IPS-18a (cell line): Measurements from ENCODE around the gene RASSF6.
A peak's percentile ranks its signal among the peaks of the same experiment; 100 is the strongest.

Experiments
- H3K27ac ChIP-seq: one replicate; pipeline ENCODE4 v1.5.1; 2013; ENCODE audit warnings: low read length
- H3K27me3 ChIP-seq: one replicate; pipeline ENCODE4 v1.6.1; 2013; ENCODE audit warnings: mild to moderate bottlenecking, low read length; ENCODE audit not compliant: control insufficient read depth, insufficient read depth
- H3K36me3 ChIP-seq: one replicate; pipeline ENCODE4 v1.6.1; 2013; ENCODE audit warnings: low read depth, low read length; ENCODE audit not compliant: control insufficient read depth
- H3K4me1 ChIP-seq: one replicate; pipeline ENCODE4 v1.6.1; 2013; ENCODE audit warnings: low read depth, low read length; ENCODE audit not compliant: control insufficient read depth
- H3K4me3 ChIP-seq: one replicate; pipeline ENCODE4 v1.5.1; 2013; ENCODE audit warnings: low read length
- H3K9ac ChIP-seq: one replicate; pipeline ENCODE4 v1.6.1; 2013; ENCODE audit warnings: mild to moderate bottlenecking, low read length, moderate library complexity
- H3K9me3 ChIP-seq: one replicate; pipeline ENCODE4 v1.6.1; 2013; ENCODE audit warnings: low read depth, low read length; ENCODE audit not compliant: control insufficient read depth

Gene RASSF6

GRCh38 chr4:73589887-73590801 lies 30.1 kb downstream of the RASSF6 start:
- no peaks in the 10 kb centered on the region for H3K27me3 ChIP-seq
- H3K27ac ChIP-seq = no peak overlapping the region
- no peak overlapping the region for H3K9ac ChIP-seq
- H3K36me3 ChIP-seq = no peaks in the 10 kb centered on the region
- no peak overlapping the region for H3K4me3 ChIP-seq
- peaks cover 1% of the 10 kb centered on the region for H3K4me1 ChIP-seq
- no peaks in the 10 kb centered on the region for H3K9me3 ChIP-seq

GRCh38 chr4:73589261-73589847 lies 30.9 kb downstream of the RASSF6 start:
- no peaks in the 10 kb centered on the region for H3K9me3 ChIP-seq
- H3K27ac ChIP-seq = no peak overlapping the region
- H3K27me3 ChIP-seq = no peaks in the 10 kb centered on the region
- no peaks in the 10 kb centered on the region for H3K36me3 ChIP-seq
- H3K9ac ChIP-seq = no peak overlapping the region
- H3K4me3 ChIP-seq = no peak overlapping the region
- H3K4me1 ChIP-seq = peaks cover 5% of the 10 kb centered on the region

GRCh38 chr4:73588613-73589012 lies 31.6 kb downstream of the RASSF6 start:
- Histone ChIP-seq H3K9ac (no peak overlapping the region), H3K27me3 (no peaks in the 10 kb centered on the region), H3K4me3 (no peak overlapping the region), H3K36me3 (no peaks in the 10 kb centered on the region), H3K9me3 (no peaks in the 10 kb centered on the region), H3K27ac (no peak overlapping the region), H3K4me1 (peaks cover 12% of the 10 kb centered on the region)

GRCh38 chr4:73586666-73587065 lies 33.6 kb downstream of the RASSF6 start:
- no peak overlapping the region for H3K27ac ChIP-seq
- H3K27me3 ChIP-seq = no peaks in the 10 kb centered on the region
- no peaks in the 10 kb centered on the region for H3K36me3 ChIP-seq
- H3K4me1 ChIP-seq = peaks cover 21% of the 10 kb centered on the region
- H3K9me3 ChIP-seq = no peaks in the 10 kb centered on the region
- no peak overlapping the region for H3K9ac ChIP-seq
- H3K4me3 ChIP-seq = no peak overlapping the region

GRCh38 chr4:73586040-73586439 lies 34.2 kb downstream of the RASSF6 start:
- H3K9me3 ChIP-seq = no peaks in the 10 kb centered on the region
- peaks cover 27% of the 10 kb centered on the region for H3K4me1 ChIP-seq
- no peak overlapping the region for H3K9ac ChIP-seq
- H3K36me3 ChIP-seq = no peaks in the 10 kb centered on the region
- H3K27ac ChIP-seq = no peak overlapping the region
- H3K27me3 ChIP-seq = no peaks in the 10 kb centered on the region
- no peak overlapping the region for H3K4me3 ChIP-seq

- Histone ChIP-seq H3K4me3 (no peak overlapping the region), H3K27ac (no peak overlapping the region), H3K9ac (no peak overlapping the region), H3K27me3 (no peaks in the 10 kb centered on the region), H3K4me1 (peaks cover 27% of the 10 kb centered on the region), H3K36me3 (no peaks in the 10 kb centered on the region), H3K9me3 (no peaks in the 10 kb centered on the region)
Observed at GRCh38 chr4:73585345-73585744, 34.9 kb downstream of the RASSF6 start.

- Histone ChIP-seq H3K27ac (no peak overlapping the region), H3K4me1 (peaks cover 27% of the 10 kb centered on the region), H3K4me3 (peak overlapping the region; percentile 21), H3K9ac (no peak overlapping the region), H3K9me3 (no peaks in the 10 kb centered on the region), H3K36me3 (no peaks in the 10 kb centered on the region), H3K27me3 (no peaks in the 10 kb centered on the region)
Observed at GRCh38 chr4:73583666-73584065, 36.6 kb downstream of the RASSF6 start.

GRCh38 chr4:73577371-73577770 lies 42.9 kb downstream of the RASSF6 start:
- no peak overlapping the region for H3K27ac ChIP-seq

GRCh38 chr4:73576381-73576780 lies 43.9 kb downstream of the RASSF6 start:
- Histone ChIP-seq H3K36me3 (no peaks in the 10 kb centered on the region), H3K27ac (no peak overlapping the region), H3K27me3 (no peaks in the 10 kb centered on the region), H3K4me1 (peaks cover 7% of the 10 kb centered on the region), H3K4me3 (no peak overlapping the region), H3K9me3 (no peaks in the 10 kb centered on the region), H3K9ac (no peak overlapping the region)

More at GRCh38 chr4:73577371-73577770, 42.9 kb downstream of the RASSF6 start:
- Histone ChIP-seq H3K9me3 (no peaks in the 10 kb centered on the region), H3K4me1 (peaks cover 11% of the 10 kb centered on the region), H3K9ac (no peak overlapping the region), H3K27me3 (no peaks in the 10 kb centered on the region), H3K4me3 (no peak overlapping the region), H3K36me3 (no peaks in the 10 kb centered on the region)

- H3K27me3 ChIP-seq = no peaks in the 10 kb centered on the region
- no peak overlapping the region for H3K27ac ChIP-seq
- H3K36me3 ChIP-seq = no peaks in the 10 kb centered on the region
- H3K9ac ChIP-seq = no peak overlapping the region
- no peaks in the 10 kb centered on the region for H3K9me3 ChIP-seq
- H3K4me3 ChIP-seq = no peak overlapping the region
- H3K4me1 ChIP-seq = peaks cover 4% of the 10 kb centered on the region
Observed at GRCh38 chr4:73575660-73576059, 44.6 kb downstream of the RASSF6 start.

GRCh38 chr4:73573794-73574528 lies 46.3 kb downstream of the RASSF6 start:
- H3K4me1 ChIP-seq = peaks cover 4% of the 10 kb centered on the region
- H3K9me3 ChIP-seq = no peaks in the 10 kb centered on the region
- H3K4me3 ChIP-seq = no peak overlapping the region
- no peak overlapping the region for H3K27ac ChIP-seq
- no peak overlapping the region for H3K9ac ChIP-seq
- no peaks in the 10 kb centered on the region for H3K36me3 ChIP-seq
- H3K27me3 ChIP-seq = no peaks in the 10 kb centered on the region
